GM23248 (cell line): ENCODE results near the gene MIER2.

Source experiments
- EZH2 ChIP-seq: fragments of 200-600 bp; sonication (generic); IDR thresholded peaks from 2 replicates; pipeline ENCODE4 v1.6.1; 2018; ENCODE audit warnings: antibody characterized with exemption, mild to moderate bottlenecking; ENCODE audit not compliant: insufficient read depth, poor library complexity, severe bottlenecking
- EZH2phosphoT487 ChIP-seq: fragments of 200-600 bp; sonication (generic); IDR thresholded peaks from 2 replicates; pipeline ENCODE4 v1.6.1; 2018; ENCODE audit warnings: antibody characterized with exemption, moderate library complexity, mild to moderate bottlenecking, low read depth; ENCODE audit not compliant: insufficient read depth

DNA sequence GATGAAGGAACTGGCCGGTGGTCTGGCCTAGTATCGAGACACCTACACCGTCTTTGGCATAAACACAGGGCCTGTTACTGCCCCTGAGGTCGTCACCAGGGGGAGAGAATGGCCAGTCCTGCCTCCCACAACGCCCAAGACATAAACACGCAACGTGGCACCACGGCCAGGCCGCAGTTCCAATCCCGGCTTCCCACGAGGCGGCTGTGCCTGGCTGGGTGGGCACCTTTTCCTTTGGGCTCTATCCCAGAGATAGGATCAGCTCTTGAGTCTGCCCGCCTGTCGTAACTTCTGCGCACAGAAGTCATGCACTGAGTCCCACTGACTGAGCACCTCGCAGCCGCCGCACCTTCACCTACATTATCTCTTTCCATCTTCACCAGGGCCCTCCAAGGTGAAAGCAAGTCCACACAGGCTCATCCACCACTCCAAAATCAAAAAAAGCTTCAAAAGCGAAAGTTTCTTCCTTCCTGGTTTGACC lies 1.1 kb downstream of the MIER2 start:
- TF ChIP-seq EZH2phosphoT487, result no peak
- TF ChIP-seq EZH2, result no peak
